Thoracic aorta (tissue), 2 donors: ENCODE measurements around the gene ERBB4. TPM values are rescaled to one million over a fixed set of nuclear protein-coding genes. Genes with fewer than 3 reads are reported as not detected.

Source experiments
- ATAC-seq: fragments of 150-250 bp; one replicate; pipeline ENCODE4 v1.8.0; 2017; ENCODE audit warnings: low read depth; ENCODE audit not compliant: insufficient number of reproducible peaks, low FRiP score
- DNase-seq: peaks from one replicate; pipeline ENCODE4 v3.0.0-alpha.2; 2020; ENCODE audit warnings: low spot score
- H3K27ac ChIP-seq, 2 donors: fragments of 200-600 bp; sonication (generic); 1 replicate in 1 of 2; 2 replicates in 1 of 2; pipeline ENCODE4 v1.5.1; 2016; ENCODE audit warnings: mild to moderate bottlenecking in 2 of 2, moderate library complexity in 2 of 2
- H3K27me3 ChIP-seq: fragments of 200-600 bp; sonication (generic); replicated peaks from 2 replicates; pipeline ENCODE4 v1.6.0; 2016; ENCODE audit warnings: mild to moderate bottlenecking; ENCODE audit not compliant: insufficient read depth
- H3K36me3 ChIP-seq: fragments of 200-600 bp; sonication (generic); one replicate; pipeline ENCODE4 v1.5.1; 2016
- H3K4me1 ChIP-seq, 2 donors: fragments of 200-600 bp; sonication (generic); 1 replicate in 1 of 2; 2 replicates in 1 of 2; pipeline versions ENCODE4 v1.5.1 to v1.6.0; 2016; ENCODE audit warnings: low read depth in 2 of 2, mild to moderate bottlenecking in 1 of 2; ENCODE audit not compliant: control insufficient read depth in 1 of 2
- H3K4me3 ChIP-seq: fragments of 200-600 bp; sonication (generic); 2 replicates; pipeline ENCODE4 v1.5.1; 2016; ENCODE audit warnings: mild to moderate bottlenecking
- H3K9me3 ChIP-seq: fragments of 200-600 bp; sonication (generic); 2 replicates; pipeline ENCODE4 v1.5.1; 2016
- CTCF ChIP-seq: fragments of 200-600 bp; sonication (generic); IDR thresholded peaks from one replicate; pipeline ENCODE4 v1.5.1; 2019; ENCODE audit warnings: antibody characterized with exemption
- total RNA-seq, 2 donors: library from RNA; depleted of rRNA; stranded (reverse); fragments of >200 nt; gene quantifications; one replicate each; pipeline versions ENCODE4 v1.1.0 to v1.2.3, GENCODE V29; 2016

Gene ERBB4
- total RNA-seq, 2 donors from 2014 or later, result 15.7 to 29.3 TPM

DNA sequence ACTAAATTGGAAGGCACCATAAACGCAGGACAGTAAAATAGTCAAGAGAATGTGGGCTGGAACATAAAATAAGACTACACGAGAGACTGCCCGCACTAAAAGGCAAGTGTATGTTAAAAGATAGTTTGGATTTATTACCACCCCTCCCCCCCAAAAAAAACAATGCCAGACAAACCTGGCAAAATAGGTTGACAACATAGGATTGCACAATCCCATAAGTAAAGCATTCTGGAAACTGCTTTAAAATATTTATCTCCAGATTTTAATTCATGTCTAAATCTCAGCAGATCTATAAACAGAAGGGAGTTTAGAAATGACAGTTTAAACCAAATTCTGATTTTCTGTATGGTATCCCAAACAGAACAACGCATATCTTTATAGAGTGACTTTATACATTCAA, 455.1 kb downstream of the ERBB4 start:
- no peak for TF ChIP-seq CTCF
- DNase-seq (no peak), ATAC-seq (no peak)
- no peaks in the 10 kb centered on the region for H3K36me3 ChIP-seq
- H3K4me3 ChIP-seq, result no peak overlapping the region
- no peaks in the 10 kb centered on the region for H3K4me1 ChIP-seq
- no peaks in the 10 kb centered on the region for H3K9me3 ChIP-seq
- H3K27me3 ChIP-seq, result no peaks in the 10 kb centered on the region
- no peak overlapping the region for H3K27ac ChIP-seq

DNA sequence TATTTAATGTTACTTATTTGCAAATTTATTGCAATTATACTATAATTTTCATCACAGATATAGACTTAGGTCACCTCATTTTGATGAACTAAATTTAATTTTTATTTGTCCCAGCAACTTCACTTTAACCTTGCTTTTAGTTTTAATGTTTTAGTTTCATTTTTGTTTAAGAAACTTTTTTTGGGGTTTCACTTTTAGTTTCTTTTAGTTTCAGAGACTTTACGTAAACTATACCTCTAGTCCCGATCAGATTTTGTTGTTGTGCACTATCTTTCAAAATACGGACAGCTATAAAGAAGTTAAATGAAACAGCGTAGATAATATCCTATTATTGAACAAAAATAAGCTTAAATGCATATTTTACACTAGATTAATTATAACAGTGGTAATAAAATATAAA, 460.5 kb downstream of the ERBB4 start:
- H3K27ac ChIP-seq, result no peak overlapping the region
- H3K36me3 ChIP-seq, result no peaks in the 10 kb centered on the region
- no peaks in the 10 kb centered on the region for H3K9me3 ChIP-seq
- peak overlapping the region; percentile 28 for H3K4me3 ChIP-seq
- ATAC-seq, result no peak
- peaks cover 0 to 3% of the 10 kb centered on the region in 2 donors for H3K4me1 ChIP-seq
- no peak for DNase-seq
- H3K27me3 ChIP-seq, result no peaks in the 10 kb centered on the region
- no peak for TF ChIP-seq CTCF

- TF ChIP-seq CTCF, result no peak
- Histone ChIP-seq H3K36me3 (no peaks in the 10 kb centered on the region), H3K27me3 (no peaks in the 10 kb centered on the region), H3K9me3 (no peaks in the 10 kb centered on the region), H3K27ac (no peak overlapping the region), H3K4me1 (peaks cover 0 to 3% of the 10 kb centered on the region in 2 donors), H3K4me3 (no peak overlapping the region)
- ATAC-seq (no peak), DNase-seq (no peak)
Measured at GRCh38 chr2:212076456-212076855, 462.1 kb downstream of the ERBB4 start.

GRCh38 chr2:212073360-212073759, 465.2 kb downstream of the ERBB4 start:
- ATAC-seq (no peak), DNase-seq (no peak)
- Histone ChIP-seq H3K36me3 (no peaks in the 10 kb centered on the region), H3K9me3 (no peaks in the 10 kb centered on the region), H3K27ac (no peak overlapping the region), H3K4me1 (peaks cover 0 to 3% of the 10 kb centered on the region in 2 donors), H3K27me3 (no peaks in the 10 kb centered on the region), H3K4me3 (no peak overlapping the region)
- TF ChIP-seq CTCF, result no peak

GRCh38 chr2:212066546-212066945, 472.1 kb downstream of the ERBB4 start:
- no peaks in the 10 kb centered on the region for H3K27me3 ChIP-seq
- H3K9me3 ChIP-seq, result no peaks in the 10 kb centered on the region
- DNase-seq (no peak), ATAC-seq (no peak)
- H3K27ac ChIP-seq, result no peak overlapping the region
- H3K36me3 ChIP-seq, result no peaks in the 10 kb centered on the region
- no peaks in the 10 kb centered on the region for H3K4me1 ChIP-seq
- no peak for TF ChIP-seq CTCF
- no peak overlapping the region for H3K4me3 ChIP-seq
